Fibroblast of lung (primary cell): ENCODE measurements around the gene PAPPA. TPM values are rescaled to one million over a fixed set of nuclear protein-coding genes. Genes with fewer than 3 reads are reported as not detected.

Experiments used
- DNase-seq, 2 donors: peaks; one replicate each; pipeline versions ENCODE4 v3.0.0 to v3.0.0-alpha.2; 2010; ENCODE audit warnings: low read depth in 2 of 2
- H2AFZ ChIP-seq: 2 replicates; pipeline ENCODE4 v1.5.1; 2012; ENCODE audit warnings: low read length, control low read depth, inconsistent platforms
- H3K27ac ChIP-seq: 2 replicates; pipeline ENCODE4 v1.5.1; 2011; ENCODE audit warnings: low read length, control low read depth; ENCODE audit not compliant: insufficient read depth
- H3K27me3 ChIP-seq: 2 replicates; pipeline ENCODE4 v1.5.1; 2011; ENCODE audit warnings: mild to moderate bottlenecking, low read length; ENCODE audit not compliant: control insufficient read depth, insufficient read depth
- H3K36me3 ChIP-seq: 2 replicates; pipeline ENCODE4 v1.5.1; 2011; ENCODE audit warnings: low read length; ENCODE audit not compliant: control insufficient read depth, insufficient read depth
- H3K4me1 ChIP-seq: 2 replicates; pipeline ENCODE4 v1.5.1; 2011; ENCODE audit warnings: low read length; ENCODE audit not compliant: control insufficient read depth, insufficient read depth; ENCODE audit errors: extremely low read depth
- H3K4me2 ChIP-seq: 2 replicates; pipeline ENCODE4 v1.5.1; 2011; ENCODE audit warnings: low read length, control low read depth; ENCODE audit not compliant: insufficient read depth; ENCODE audit errors: extremely low read depth
- H3K4me3 ChIP-seq, 4 experiments: fragments of 200-600 bp in 1 of 4; sonication (generic) in 1 of 4; replicated peaks in 1 of 4; 2 replicates each; pipeline ENCODE4 v1.5.1; 2011 to 2016; ENCODE audit warnings: low read length in 4 of 4, low read depth in 3 of 4, mild to moderate bottlenecking in 3 of 4, control low read depth in 2 of 4, inconsistent platforms in 1 of 4, mixed read lengths in 1 of 4; ENCODE audit not compliant: insufficient read depth in 1 of 4; ENCODE audit errors: control extremely low read depth in 1 of 4
- H3K79me2 ChIP-seq: 2 replicates; pipeline ENCODE4 v1.5.1; 2012; ENCODE audit warnings: mild to moderate bottlenecking, low read length, inconsistent platforms; ENCODE audit not compliant: control insufficient read depth, insufficient read depth
- H3K9ac ChIP-seq: 2 replicates; pipeline ENCODE4 v1.5.1; 2011; ENCODE audit warnings: mild to moderate bottlenecking, low read length, control low read depth; ENCODE audit not compliant: insufficient read depth
- H3K9me3 ChIP-seq: 2 replicates; pipeline ENCODE4 v1.5.1; 2012; ENCODE audit warnings: low read depth, low read length; ENCODE audit not compliant: control insufficient read depth, insufficient read depth
- H4K20me1 ChIP-seq: 2 replicates; pipeline ENCODE4 v1.5.1; 2011; ENCODE audit warnings: low read length; ENCODE audit not compliant: control insufficient read depth, insufficient read depth; ENCODE audit errors: extremely low read depth
- CTCF ChIP-seq, 2 donors: IDR thresholded peaks in 1 of 2; conservative IDR thresholded peaks in 1 of 2; 1 replicate in 1 of 2; 2 replicates in 1 of 2; pipeline ENCODE4 v1.5.1; 2011 to 2012; ENCODE audit warnings: low read length in 2 of 2, control low read depth in 1 of 2, inconsistent platforms in 1 of 2, low read depth in 1 of 2, mild to moderate bottlenecking in 1 of 2
- EZH2 ChIP-seq: IDR thresholded peaks from 2 replicates; pipeline ENCODE4 v1.5.1; 2012; ENCODE audit warnings: low read length, control low read depth, mild to moderate bottlenecking; ENCODE audit errors: missing control alignments
- polyA plus RNA-seq, 2 donors: library from polyadenylated mRNA; depleted of rRNA in 1 of 2; stranded (reverse) in 1 of 2; unstranded in 1 of 2; fragments of >200 nt; gene quantifications; 2 replicates each; pipeline ENCODE4 v1.2.1, GENCODE V29; 2011 to 2012; ENCODE audit warnings: missing spikeins in 1 of 2
- total RNA-seq: library from RNA; depleted of rRNA; stranded (reverse); fragments of >200 nt; gene quantifications from 2 replicates; pipeline ENCODE4 v1.2.1, GENCODE V29; 2014

Gene PAPPA
- total and polyA plus RNA-seq, 2 donors (not counting 1 experiment from before 2014, with no cell fraction given) = 8.8 to 45.7 TPM

- H3K36me3 ChIP-seq = no peaks in the 10 kb centered on the region
- no peaks in the 10 kb centered on the region for H3K9me3 ChIP-seq
- DNase-seq = no peak
- peaks cover 12% of the 10 kb centered on the region for H3K4me1 ChIP-seq
- H3K79me2 ChIP-seq = no peaks in the 10 kb centered on the region
- H3K9ac ChIP-seq = no peak overlapping the region
- TF ChIP-seq EZH2 = no peak
- TF ChIP-seq CTCF (conservative IDR thresholded peaks at IDR 0.05 in 1 of 2, IDR thresholded peaks at IDR 0.05 in 1 of 2; ENCODE audit: low read depth in 1 of 2, low read length in 2 of 2) = no peak
- H3K27me3 ChIP-seq = no peaks in the 10 kb centered on the region
- no peak overlapping the region for H3K4me3 ChIP-seq
- no peak overlapping the region for H2AFZ ChIP-seq
- H3K4me2 ChIP-seq = no peak overlapping the region
- H4K20me1 ChIP-seq = no peaks in the 10 kb centered on the region
- no peak overlapping the region for H3K27ac ChIP-seq
Measured at GRCh38 chr9:116378873-116379272, 225.3 kb downstream of the PAPPA start.

- Histone ChIP-seq H3K4me3 (no peak overlapping the region), H3K27ac (no peak overlapping the region), H2AFZ (no peak overlapping the region), H3K4me1 (peaks cover 12% of the 10 kb centered on the region), H4K20me1 (no peaks in the 10 kb centered on the region), H3K9me3 (no peaks in the 10 kb centered on the region), H3K4me2 (no peak overlapping the region), H3K79me2 (no peaks in the 10 kb centered on the region), H3K36me3 (no peaks in the 10 kb centered on the region), H3K9ac (no peak overlapping the region), H3K27me3 (no peaks in the 10 kb centered on the region)
- TF ChIP-seq CTCF (conservative IDR thresholded peaks at IDR 0.05 in 1 of 2, IDR thresholded peaks at IDR 0.05 in 1 of 2; ENCODE audit: low read depth in 1 of 2, low read length in 2 of 2) (no peak), EZH2 (no peak)
- no peak for DNase-seq
Measured at GRCh38 chr9:116379821-116380220, 226.2 kb downstream of the PAPPA start.

DNA sequence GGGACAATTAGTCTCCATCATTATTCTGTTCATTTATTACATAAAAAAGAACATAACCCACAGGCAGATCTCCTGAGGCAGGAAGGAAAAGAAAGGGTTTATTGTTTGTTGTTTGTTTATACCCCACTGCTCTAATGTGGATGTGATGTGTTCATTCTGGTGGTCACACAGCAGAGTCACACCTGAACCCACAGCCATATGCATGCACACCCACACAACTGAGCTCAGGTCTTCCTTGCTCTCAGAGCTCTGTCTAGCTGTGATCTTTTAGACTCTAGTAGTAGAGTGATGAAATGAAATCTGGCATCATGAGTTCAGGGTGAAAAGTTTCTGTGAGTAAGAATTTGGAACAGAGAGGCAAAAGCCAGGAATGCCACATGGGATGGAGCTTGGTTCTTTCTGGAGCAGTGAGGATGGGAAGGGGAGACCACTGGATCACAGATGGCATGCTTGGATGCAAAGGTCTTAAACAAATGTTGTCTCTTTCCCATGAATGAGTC lies 227.0 kb downstream of the PAPPA start:
- Histone ChIP-seq H4K20me1 (no peaks in the 10 kb centered on the region), H3K4me2 (no peak overlapping the region), H3K9me3 (no peaks in the 10 kb centered on the region), H3K27me3 (no peaks in the 10 kb centered on the region), H3K4me3 (no peak overlapping the region), H3K36me3 (no peaks in the 10 kb centered on the region), H3K27ac (no peak overlapping the region), H3K9ac (no peak overlapping the region), H3K79me2 (no peaks in the 10 kb centered on the region), H2AFZ (no peak overlapping the region), H3K4me1 (peaks cover 12% of the 10 kb centered on the region)
- TF ChIP-seq EZH2 = no peak
- TF ChIP-seq CTCF (conservative IDR thresholded peaks at IDR 0.05 in 1 of 2, IDR thresholded peaks at IDR 0.05 in 1 of 2; ENCODE audit: low read depth in 1 of 2, low read length in 2 of 2) = no peak
- DNase-seq = peak in 1 of 2 donors; percentile 23
